Measurements from ENCODE around the gene HEXIM2. TPM values are rescaled to one million over a fixed set of nuclear protein-coding genes. Genes with fewer than 3 reads are reported as not detected.

HEXIM2 gene
- total and polyA plus RNA-seq, 2 of the 13 experiments (the other 11 are each of a cell fraction or from before 2014, with no cell fraction given) = 27.1 to 32.4 TPM

GRCh38 chr17:45161288-45162024 is at the start of gene HEXIM2 (continued):
- TF ChIP-seq USF2 (IDR thresholded peaks at IDR 0.05; ENCODE audit: low read depth, low read length) (no peak), USF2 (CRISPR knock-in tag; IDR thresholded peaks at IDR 0.05; ENCODE audit: borderline replicate concordance) (no peak), ZNF766 (CRISPR knock-in tag; IDR thresholded peaks at IDR 0.05; ENCODE audit: borderline replicate concordance) (peak; percentile 6; the same call in 1 of the 2 replicates), ZNF138 (CRISPR knock-in tag; IDR thresholded peaks at IDR 0.05; ENCODE audit: low read depth) (peak; percentile 36; the same call in 1 of the 2 replicates), ZNF318 (CRISPR knock-in tag; IDR thresholded peaks at IDR 0.05) (no peak), BRF2 (CRISPR knock-in tag; IDR thresholded peaks at IDR 0.05) (no peak), ZSCAN25 (CRISPR knock-in tag; IDR thresholded peaks at IDR 0.05) (no peak; the same call in 1 of the 2 replicates), CBX5 (CRISPR knock-in tag; IDR thresholded peaks at IDR 0.05; ENCODE audit: borderline replicate concordance) (no peak; the same call in 1 of the 2 replicates), HMGA1 (CRISPR knock-in tag; conservative IDR thresholded peaks at IDR 0.05) (no peak), THAP8 (CRISPR knock-in tag; IDR thresholded peaks at IDR 0.05; ENCODE audit: borderline replicate concordance) (peak; percentile 50; the same call in 1 of the 2 replicates), SRY (CRISPR knock-in tag; IDR thresholded peaks at IDR 0.05) (peak; percentile 84; the same call in 1 of the 2 replicates), RAD21 (CRISPR knock-in tag; IDR thresholded peaks at IDR 0.05) (peak; percentile 6), MAZ (IDR thresholded peaks at IDR 0.05; ENCODE audit: borderline replicate concordance, low read depth, low read length) (peak; percentile 52; the same call in 1 of the 2 replicates), MAZ (CRISPR knock-in tag; IDR thresholded peaks at IDR 0.05; ENCODE audit: low read depth) (peak; percentile 90; the same call in 1 of the 2 replicates), SALL1 (CRISPR knock-in tag; IDR thresholded peaks at IDR 0.05) (peak; percentile 66), ZNF143 (CRISPR knock-in tag; IDR thresholded peaks at IDR 0.05) (peak; percentile 97)
